ENCODE data around the gene FLYWCH2. TPM values are rescaled to one million over a fixed set of nuclear protein-coding genes. Genes with fewer than 3 reads are reported as not detected.

FLYWCH2 gene
- total and polyA plus RNA-seq, 2 experiments from 2014 or later = 30.9 to 45.0 TPM

GRCh38 chr16:2925951-2926649, 43.1 kb downstream of the FLYWCH2 start:
- DNase-seq (ENCODE audit: low spot score) (no peak), ATAC-seq (no peak)
- no peak overlapping the region for H3K27ac Mint-ChIP-seq
- peak overlapping the region; percentile 81 for H3K4me2 ChIP-seq
- peaks cover 13% of the 10 kb centered on the region; the same call in 1 of the 3 replicates for H3K36me3 Mint-ChIP-seq (ENCODE audit: low read depth)
- H4K20me1 ChIP-seq (replicated peaks; ENCODE audit: insufficient read depth) = no peaks in the 10 kb centered on the region
- H3K9me3 Mint-ChIP-seq = peaks cover 9% of the 10 kb centered on the region; the same call in 2 of the 3 replicates
- no peaks in the 10 kb centered on the region for H3K79me2 ChIP-seq (replicated peaks; ENCODE audit: insufficient read depth)
- H3K4me1 Mint-ChIP-seq = peaks cover 38% of the 10 kb centered on the region
- H3K4me3 ChIP-seq = peak overlapping the region; percentile 54
- H2AFZ ChIP-seq = no peak overlapping the region
- H3K27me3 ChIP-seq (ENCODE audit: insufficient read depth) = 0 out of 2 replicates have a peak, but pooled peaks cover 7% of the 10 kb centered on the region
- peaks cover 12% of the 10 kb centered on the region for H3F3A ChIP-seq (replicated peaks; ENCODE audit: low read depth)
- peaks cover 8% of the 10 kb centered on the region for H3K27me3 Mint-ChIP-seq (ENCODE audit: insufficient read depth, low read depth, poor library complexity)
- H3K4me1 ChIP-seq (ENCODE audit: insufficient read depth) = peaks cover 7% of the 10 kb centered on the region; the same call in 1 of the 2 replicates
- H3K36me3 ChIP-seq (ENCODE audit: insufficient read depth) = no peaks in the 10 kb centered on the region
- no peak for TF ChIP-seq STAT1 (IDR thresholded peaks at IDR 0.05; ENCODE audit: unreplicated experiment)
- no peak for TF ChIP-seq EZH2phosphoT487 (IDR thresholded peaks at IDR 0.05; ENCODE audit: unreplicated experiment)
- TF ChIP-seq JUNB (IDR thresholded peaks at IDR 0.05; ENCODE audit: unreplicated experiment) = no peak
- no peak for TF ChIP-seq ZNF462 (CRISPR knock-in tag; IDR thresholded peaks at IDR 0.05)
- TF ChIP-seq ZNF114 (CRISPR knock-in tag; IDR thresholded peaks at IDR 0.05) = no peak
- no peak for TF ChIP-seq NANOG (IDR thresholded peaks at IDR 0.05; ENCODE audit: borderline replicate concordance)
- H3K27ac ChIP-seq (ENCODE audit: low read depth) = peak overlapping the region; percentile 14; the same call in 1 of the 2 replicates
- H3K9me2 ChIP-seq (ENCODE audit: insufficient read depth) = no peaks in the 10 kb centered on the region
- H3K4me3 Mint-ChIP-seq = peak overlapping the region; percentile 63
